ENCODE data around the gene DUSP7.

The DUSP7 gene

DNA sequence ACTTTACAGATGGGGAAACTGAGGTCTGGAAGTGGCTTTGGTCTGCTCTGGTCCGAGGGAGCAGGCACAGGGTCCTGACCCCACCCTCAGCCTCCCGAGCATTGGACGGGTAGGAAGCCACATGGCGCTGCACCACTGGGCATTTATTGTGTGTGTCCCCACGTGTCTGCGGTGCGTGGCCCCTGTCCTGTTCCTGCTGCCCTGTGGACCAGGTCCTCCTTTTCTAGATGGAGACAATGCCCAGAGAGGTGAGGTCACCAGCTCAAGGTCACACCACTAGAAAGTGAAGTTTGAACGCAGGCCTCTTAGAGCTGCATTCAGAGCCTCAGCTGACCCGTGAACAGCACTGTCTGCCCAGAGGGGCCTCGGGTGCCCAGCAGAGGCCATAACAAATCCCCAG lies 26.8 kb downstream of the DUSP7 start:
- TF ChIP-seq ZIC2 (tag by site-specific recombination; IDR thresholded peaks at IDR 0.05), result no peak
- no peak for TF ChIP-seq TCF7L2 (IDR thresholded peaks at IDR 0.05; ENCODE audit: borderline replicate concordance, low read depth, low read length)
- TF ChIP-seq ZNF354C (tag by site-specific recombination; IDR thresholded peaks at IDR 0.05; ENCODE audit: borderline replicate concordance, low read depth), result no peak
- no peak for TF ChIP-seq KLF10 (tag by site-specific recombination; IDR thresholded peaks at IDR 0.05)
- no peak for TF ChIP-seq MZF1 (tag by site-specific recombination; IDR thresholded peaks at IDR 0.05; ENCODE audit: borderline replicate concordance)
- no peak for TF ChIP-seq ZNF221 (tag by site-specific recombination; IDR thresholded peaks at IDR 0.05; ENCODE audit: borderline replicate concordance)
- TF ChIP-seq, protein P1, sequence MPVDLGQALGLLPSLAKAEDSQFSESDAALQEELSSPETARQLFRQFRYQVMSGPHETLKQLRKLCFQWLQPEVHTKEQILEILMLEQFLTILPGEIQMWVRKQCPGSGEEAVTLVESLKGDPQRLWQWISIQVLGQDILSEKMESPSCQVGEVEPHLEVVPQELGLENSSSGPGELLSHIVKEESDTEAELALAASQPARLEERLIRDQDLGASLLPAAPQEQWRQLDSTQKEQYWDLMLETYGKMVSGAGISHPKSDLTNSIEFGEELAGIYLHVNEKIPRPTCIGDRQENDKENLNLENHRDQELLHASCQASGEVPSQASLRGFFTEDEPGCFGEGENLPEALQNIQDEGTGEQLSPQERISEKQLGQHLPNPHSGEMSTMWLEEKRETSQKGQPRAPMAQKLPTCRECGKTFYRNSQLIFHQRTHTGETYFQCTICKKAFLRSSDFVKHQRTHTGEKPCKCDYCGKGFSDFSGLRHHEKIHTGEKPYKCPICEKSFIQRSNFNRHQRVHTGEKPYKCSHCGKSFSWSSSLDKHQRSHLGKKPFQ (tag by site-specific recombination; IDR thresholded peaks at IDR 0.05), result no peak
- TF ChIP-seq ZNF2 (tag by site-specific recombination; IDR thresholded peaks at IDR 0.05), result no peak
- no peak for TF ChIP-seq ZNF776 (tag by site-specific recombination; IDR thresholded peaks at IDR 0.05; ENCODE audit: borderline replicate concordance)
- no peak for TF ChIP-seq MEIS1 (CRISPR knock-in tag; IDR thresholded peaks at IDR 0.05; ENCODE audit: borderline replicate concordance)
- no peak for TF ChIP-seq KLF9 (tag by site-specific recombination; IDR thresholded peaks at IDR 0.05; ENCODE audit: low read depth)
- TF ChIP-seq ZNF202 (tag by site-specific recombination; IDR thresholded peaks at IDR 0.05; ENCODE audit: borderline replicate concordance), result no peak
- TF ChIP-seq ZNF513 (tag by site-specific recombination; IDR thresholded peaks at IDR 0.05), result no peak
- TF ChIP-seq ZNF341 (tag by site-specific recombination; IDR thresholded peaks at IDR 0.05; ENCODE audit: low read depth), result no peak
- TF ChIP-seq ZNF701 (tag by site-specific recombination; IDR thresholded peaks at IDR 0.05), result no peak
- TF ChIP-seq, protein P2, sequence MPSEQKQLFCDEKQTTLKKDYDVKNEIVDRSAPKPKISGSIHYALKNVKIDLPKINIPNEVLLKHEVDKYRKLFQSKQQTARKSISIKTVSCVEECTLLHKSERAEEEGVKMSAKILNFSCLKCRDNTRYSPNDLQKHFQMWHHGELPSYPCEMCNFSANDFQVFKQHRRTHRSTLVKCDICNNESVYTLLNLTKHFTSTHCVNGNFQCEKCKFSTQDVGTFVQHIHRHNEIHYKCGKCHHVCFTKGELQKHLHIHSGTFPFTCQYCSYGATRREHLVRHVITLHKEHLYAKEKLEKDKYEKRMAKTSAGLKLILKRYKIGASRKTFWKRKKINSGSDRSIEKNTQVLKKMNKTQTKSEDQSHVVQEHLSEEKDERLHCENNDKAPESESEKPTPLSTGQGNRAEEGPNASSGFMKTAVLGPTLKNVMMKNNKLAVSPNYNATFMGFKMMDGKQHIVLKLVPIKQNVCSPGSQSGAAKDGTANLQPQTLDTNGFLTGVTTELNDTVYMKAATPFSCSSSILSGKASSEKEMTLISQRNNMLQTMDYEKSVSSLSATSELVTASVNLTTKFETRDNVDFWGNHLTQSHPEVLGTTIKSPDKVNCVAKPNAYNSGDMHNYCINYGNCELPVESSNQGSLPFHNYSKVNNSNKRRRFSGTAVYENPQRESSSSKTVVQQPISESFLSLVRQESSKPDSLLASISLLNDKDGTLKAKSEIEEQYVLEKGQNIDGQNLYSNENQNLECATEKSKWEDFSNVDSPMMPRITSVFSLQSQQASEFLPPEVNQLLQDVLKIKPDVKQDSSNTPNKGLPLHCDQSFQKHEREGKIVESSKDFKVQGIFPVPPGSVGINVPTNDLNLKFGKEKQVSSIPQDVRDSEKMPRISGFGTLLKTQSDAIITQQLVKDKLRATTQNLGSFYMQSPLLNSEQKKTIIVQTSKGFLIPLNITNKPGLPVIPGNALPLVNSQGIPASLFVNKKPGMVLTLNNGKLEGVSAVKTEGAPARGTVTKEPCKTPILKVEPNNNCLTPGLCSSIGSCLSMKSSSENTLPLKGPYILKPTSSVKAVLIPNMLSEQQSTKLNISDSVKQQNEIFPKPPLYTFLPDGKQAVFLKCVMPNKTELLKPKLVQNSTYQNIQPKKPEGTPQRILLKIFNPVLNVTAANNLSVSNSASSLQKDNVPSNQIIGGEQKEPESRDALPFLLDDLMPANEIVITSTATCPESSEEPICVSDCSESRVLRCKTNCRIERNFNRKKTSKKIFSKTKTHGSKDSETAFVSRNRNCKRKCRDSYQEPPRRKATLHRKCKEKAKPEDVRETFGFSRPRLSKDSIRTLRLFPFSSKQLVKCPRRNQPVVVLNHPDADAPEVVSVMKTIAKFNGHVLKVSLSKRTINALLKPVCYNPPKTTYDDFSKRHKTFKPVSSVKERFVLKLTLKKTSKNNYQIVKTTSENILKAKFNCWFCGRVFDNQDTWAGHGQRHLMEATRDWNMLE (tag by site-specific recombination; conservative IDR thresholded peaks at IDR 0.05; ENCODE audit: low read depth), result no peak
- no peak for TF ChIP-seq GLIS2 (tag by site-specific recombination; IDR thresholded peaks at IDR 0.05)
- no peak for TF ChIP-seq ZNF24 (tag by site-specific recombination; IDR thresholded peaks at IDR 0.05)
- POLR2A ChIA-PET, result interaction anchor here (0.6 kb wide), 1 partner anchor 437 kb away, joined by 4 read pairs; no protein-coding TSS in a partner anchor
- Histone ChIP-seq H3K4me3 (ENCODE audit: low read depth, low read length) (no peak overlapping the region), H3K27ac (ENCODE audit: extremely low read depth, low read depth, low read length) (no peak overlapping the region), H3K36me3 (ENCODE audit: control insufficient read depth in 2 of 2, insufficient read depth in 1 of 2, low read length in 2 of 2) (no peaks in the 10 kb centered on the region), H3K9me3 (ENCODE audit: control insufficient read depth, insufficient read depth, low read depth, low read length) (no peaks in the 10 kb centered on the region), H3K4me1 (ENCODE audit: control insufficient read depth, insufficient read depth, low read length) (no peaks in the 10 kb centered on the region)
- CTCF ChIA-PET, result no interaction called here

GRCh38 chr3:52029053-52029452 lies 27.3 kb downstream of the DUSP7 start:
- POLR2A ChIA-PET, result interaction anchor here (0.6 kb wide), 1 partner anchor 437 kb away, joined by 4 read pairs; no protein-coding TSS in a partner anchor
- CTCF ChIA-PET, result interaction anchor here (0.6 kb wide), 2 partner anchors 55 to 90 kb away, joined by 3 to 4 read pairs; no protein-coding TSS in a partner anchor
- no peak for TF ChIP-seq ZNF121 (tag by site-specific recombination; IDR thresholded peaks at IDR 0.05)
- TF ChIP-seq PRDM1 (tag by site-specific recombination; IDR thresholded peaks at IDR 0.05), result no peak
- TF ChIP-seq GLIS2 (tag by site-specific recombination; IDR thresholded peaks at IDR 0.05), result no peak
- TF ChIP-seq ZNF548 (tag by site-specific recombination; IDR thresholded peaks at IDR 0.05), result no peak
- TF ChIP-seq ZNF132 (tag by site-specific recombination; IDR thresholded peaks at IDR 0.05; ENCODE audit: borderline replicate concordance), result no peak
- no peak for TF ChIP-seq ZNF654 (tag by site-specific recombination; IDR thresholded peaks at IDR 0.05; ENCODE audit: low read depth)
- TF ChIP-seq ZNF664 (tag by site-specific recombination; IDR thresholded peaks at IDR 0.05), result no peak
- no peak for TF ChIP-seq ZNF561 (tag by site-specific recombination; IDR thresholded peaks at IDR 0.05; ENCODE audit: borderline replicate concordance)
- TF ChIP-seq ZNF211 (tag by site-specific recombination; IDR thresholded peaks at IDR 0.05; ENCODE audit: low read depth), result no peak

More at GRCh38 chr3:52029053-52029452, 27.3 kb downstream of the DUSP7 start:
- no peaks in the 10 kb centered on the region for H3K9me3 ChIP-seq (ENCODE audit: control insufficient read depth, insufficient read depth, low read depth, low read length)
- H3K27ac ChIP-seq (ENCODE audit: extremely low read depth, low read depth, low read length), result no peak overlapping the region
- H3K4me1 ChIP-seq (ENCODE audit: control insufficient read depth, insufficient read depth, low read length), result no peaks in the 10 kb centered on the region
- no peak overlapping the region for H3K4me3 ChIP-seq (ENCODE audit: low read depth, low read length)
- H3K36me3 ChIP-seq (ENCODE audit: control insufficient read depth in 2 of 2, insufficient read depth in 1 of 2, low read length in 2 of 2), result no peaks in the 10 kb centered on the region

All from HEK293 (cell line).